Endothelial cell of umbilical vein (primary cell): ENCODE data around the gene ABAT. TPM values are rescaled to one million over a fixed set of nuclear protein-coding genes. Genes with fewer than 3 reads are reported as not detected.

Source experiments
- BruUV-seq: library from RNA; stranded (reverse); fragments of 400-500 nt; replicated peaks from 2 replicates; lab custom pipeline; 2021; lab: Mats Ljungman, UMichigan
- CTCF ChIA-PET: fragments of 300-600, 350-600 bp; sonication (Branson Sonifier 250); formaldehyde crosslinking; loops from one replicate; lab custom pipeline; 2021; ENCODE audit warnings: antibody characterized with exemption, inconsistent platforms; lab: Charles Lee
- POLR2A ChIA-PET: fragments of 300-600, 350-600 bp; sonication (Branson Sonifier 250); formaldehyde crosslinking; loops from one replicate; lab custom pipeline; 2021; ENCODE audit warnings: antibody characterized with exemption, inconsistent platforms; lab: Charles Lee
- DNase-seq: peaks from one replicate; pipeline ENCODE4 v3.0.0-alpha.2; 2011; ENCODE audit warnings: low read depth, low spot score
- FAIRE-seq: peaks from 2 replicates; lab custom pipeline; 2011; peaks lifted over from hg19 to GRCh38; lab: Jason Lieb, UNC
- H2AFZ ChIP-seq: 2 replicates; pipeline ENCODE4 v1.6.0; 2012; ENCODE audit warnings: low read depth, low read length, control low read depth, inconsistent platforms
- H3K27ac ChIP-seq: 2 replicates; pipeline ENCODE4 v1.5.1; 2011; ENCODE audit warnings: low read depth, mild to moderate bottlenecking, control low read depth, low read length, moderate library complexity; ENCODE audit not compliant: insufficient read depth
- H3K27me3 ChIP-seq, 2 experiments: 2 replicates each; pipeline versions ENCODE4 v1.6.0 to v1.6.1; 2011; ENCODE audit warnings: low read length in 2 of 2, mixed read lengths in 1 of 2; ENCODE audit not compliant: control insufficient read depth in 2 of 2, insufficient read depth in 2 of 2
- H3K36me3 ChIP-seq, 2 experiments: 2 replicates in 1 of 2; 3 replicates in 1 of 2; pipeline ENCODE4 v1.5.1; 2011; ENCODE audit warnings: low read length in 2 of 2, mild to moderate bottlenecking in 1 of 2, moderate library complexity in 1 of 2; ENCODE audit not compliant: control insufficient read depth in 2 of 2, insufficient read depth in 2 of 2; ENCODE audit errors: extremely low read depth in 1 of 2
- H3K4me1 ChIP-seq: 3 replicates; pipeline ENCODE4 v1.5.1; 2011; ENCODE audit warnings: mild to moderate bottlenecking, low read length; ENCODE audit not compliant: control insufficient read depth, insufficient read depth; ENCODE audit errors: extremely low read depth
- H3K4me2 ChIP-seq: 2 replicates; pipeline ENCODE4 v1.6.1; 2011; ENCODE audit warnings: low read length, control low read depth, mixed read lengths; ENCODE audit not compliant: insufficient read depth
- H3K4me3 ChIP-seq, 3 experiments: fragments of 200-600 bp in 1 of 3; sonication (generic), shearing (Covaris generic) in 1 of 3; replicated peaks in 1 of 3; 2 replicates each; pipeline ENCODE4 v1.5.1; 2011 to 2016; ENCODE audit warnings: control low read depth in 3 of 3, low read length in 3 of 3, mild to moderate bottlenecking in 2 of 3, inconsistent platforms in 1 of 3, low read depth in 1 of 3, moderate library complexity in 1 of 3; ENCODE audit not compliant: insufficient read depth in 1 of 3
- H3K79me2 ChIP-seq: 2 replicates; pipeline ENCODE4 v1.6.0; 2012; ENCODE audit warnings: low read length, inconsistent platforms; ENCODE audit not compliant: control insufficient read depth, insufficient read depth
- H3K9ac ChIP-seq: replicated peaks from 2 replicates; pipeline ENCODE3; 2011; ENCODE audit warnings: low read length, control low read depth; ENCODE audit not compliant: insufficient read depth; ENCODE audit errors: extremely low read depth
- H3K9me1 ChIP-seq: replicated peaks from 3 replicates; pipeline ENCODE4 v1.6.0; 2011; ENCODE audit warnings: mild to moderate bottlenecking, low read length; ENCODE audit not compliant: control insufficient read depth, insufficient read depth; ENCODE audit errors: extremely low read depth
- H3K9me3 ChIP-seq: replicated peaks from 2 replicates; pipeline ENCODE4 v1.5.1; 2012; ENCODE audit warnings: low read length, inconsistent platforms; ENCODE audit not compliant: control insufficient read depth, insufficient read depth
- H4K20me1 ChIP-seq: replicated peaks from 2 replicates; pipeline ENCODE3; 2011; ENCODE audit warnings: mild to moderate bottlenecking, low read length; ENCODE audit not compliant: control insufficient read depth, insufficient read depth; ENCODE audit errors: extremely low read depth
- GATA2 ChIP-seq: IDR thresholded peaks from 2 replicates; pipeline ENCODE4 v1.7.0; 2011; ENCODE audit warnings: low read depth, mild to moderate bottlenecking, moderate library complexity, mixed read lengths, low read length; ENCODE audit not compliant: insufficient read length, insufficient read depth
- JUN ChIP-seq: IDR thresholded peaks from 2 replicates; pipeline ENCODE4 v1.6.1; 2011; ENCODE audit warnings: borderline replicate concordance, low read depth; ENCODE audit not compliant: insufficient read length, insufficient read depth
- MAX ChIP-seq: IDR thresholded peaks from 2 replicates; pipeline ENCODE4 v1.6.1; 2011; ENCODE audit not compliant: insufficient read depth, insufficient read length
- MYC ChIP-seq: IDR thresholded peaks from one replicate; pipeline ENCODE4 v1.6.1; 2011; ENCODE audit warnings: mild to moderate bottlenecking, low read depth, low read length
- POLR2AphosphoS5 ChIP-seq: IDR thresholded peaks from 2 replicates; pipeline ENCODE4 v1.6.1; 2012; ENCODE audit warnings: low read depth, mild to moderate bottlenecking, control low read depth, low read length, moderate library complexity; ENCODE audit not compliant: insufficient read depth
- dilution Hi-C: fragments of 300-500 bp; cut with MboI; formaldehyde crosslinking; loops from one replicate; pipeline ENCODE4 v1.15.0; 2019; ENCODE audit warnings: low sequenced_read_pairs; ENCODE audit not compliant: extremely low pct_ligation_motif_present
- intact Hi-C: fragments of 100-400 bp; cut with micrococcal nuclease; formaldehyde crosslinking; loops from one replicate; pipeline ENCODE4 v1.10.0; 2022
- polyA plus RNA-seq, 4 experiments: library from polyadenylated mRNA; depleted of rRNA in 3 of 4; stranded (reverse) in 3 of 4; unstranded in 1 of 4; fragments of >200 nt; gene quantifications; 2 replicates each; pipeline versions ENCODE4 v1.2.1 to v1.2.3, GENCODE V29; 2011 to 2012; ENCODE audit warnings: missing spikeins in 1 of 4
- total RNA-seq: library from RNA; stranded (reverse); gene quantifications from 2 replicates; pipeline ENCODE4 v1.2.3, GENCODE V29; 2021

ABAT gene
- total and polyA plus RNA-seq, 2 donors (not counting 3 experiments of a cell fraction or from before 2014, with no cell fraction given): 1.3 to 1.4 TPM

DNA sequence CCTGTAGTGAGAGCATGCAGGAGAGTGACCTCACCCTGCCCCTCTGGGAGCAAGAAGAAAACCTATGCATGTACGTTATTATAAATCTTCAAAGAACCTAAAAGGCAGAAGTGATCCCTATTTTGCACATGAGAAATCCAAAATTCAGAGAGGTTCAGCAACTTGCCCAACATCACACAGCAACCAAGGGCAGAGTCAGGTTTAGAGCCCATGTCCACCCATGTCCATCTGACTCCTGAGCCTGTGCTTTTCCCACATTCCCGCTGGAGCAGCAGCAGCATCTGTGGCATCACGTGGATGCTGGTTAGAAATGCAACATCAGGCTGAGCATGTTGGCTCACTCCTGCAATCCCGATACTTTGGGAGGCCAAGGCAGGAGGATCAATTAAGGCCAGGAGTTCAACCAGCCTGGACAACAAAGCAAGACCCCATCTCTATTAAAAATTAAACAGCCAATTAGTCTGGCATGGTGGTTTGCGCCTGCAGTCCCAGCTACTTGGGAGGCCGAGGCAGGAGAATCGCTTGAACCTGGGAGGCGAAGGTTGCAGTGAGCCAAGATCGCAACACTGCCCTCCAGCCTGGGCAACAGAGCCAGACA, 26.6 kb upstream of the ABAT start:
- no peaks in the 10 kb centered on the region for H4K20me1 ChIP-seq
- TF ChIP-seq POLR2AphosphoS5: no peak
- TF ChIP-seq MAX: no peak
- TF ChIP-seq JUN: no peak
- no peak for TF ChIP-seq MYC
- TF ChIP-seq GATA2: no peak
- intact Hi-C loops: no loop called here
- H3K27ac ChIP-seq: no peak overlapping the region
- H3K27me3 ChIP-seq: no peaks in the 10 kb centered on the region
- FAIRE-seq (no peak), DNase-seq (no peak)
- POLR2A ChIA-PET: no interaction called here
- no peak overlapping the region for H3K4me2 ChIP-seq
- dilution Hi-C loops: no loop called here
- no peaks in the 10 kb centered on the region for H3K4me1 ChIP-seq
- no peaks in the 10 kb centered on the region for H3K79me2 ChIP-seq
- no peak overlapping the region for H2AFZ ChIP-seq
- H3K9me3 ChIP-seq: no peaks in the 10 kb centered on the region
- no peak overlapping the region for H3K4me3 ChIP-seq
- BruUV-seq: no TSS peak
- CTCF ChIA-PET: no interaction called here
- no peak overlapping the region for H3K9ac ChIP-seq
- peaks cover 8 to 29% of the 10 kb centered on the region in 2 experiments for H3K36me3 ChIP-seq
- no peaks in the 10 kb centered on the region for H3K9me1 ChIP-seq

DNA sequence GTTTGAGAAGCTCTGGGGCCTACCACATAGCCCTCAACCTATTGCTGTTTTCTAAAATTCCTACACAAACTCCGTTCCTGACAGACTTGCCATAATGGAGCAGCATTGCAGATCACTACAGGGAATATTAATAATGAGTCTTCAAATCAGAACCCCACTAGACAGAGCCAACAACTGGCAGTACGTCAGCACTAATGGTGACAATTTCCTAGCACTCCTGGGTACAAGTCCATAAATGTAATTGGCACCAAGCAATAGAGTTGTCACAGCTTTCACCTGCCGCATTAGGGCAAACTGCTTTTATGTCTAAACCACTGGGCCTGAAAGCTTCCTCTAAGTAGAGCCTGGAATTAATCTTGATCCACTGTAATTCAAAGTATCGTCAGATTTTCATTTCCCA, 25.5 kb upstream of the ABAT start:
- CTCF ChIA-PET: no interaction called here
- intact Hi-C loops: no loop called here
- POLR2A ChIA-PET: interaction anchor here (0.7 kb wide), 1 partner anchor 236 kb away, joined by 3 read pairs; no protein-coding TSS in a partner anchor
- dilution Hi-C loops: no loop called here
- H3K79me2 ChIP-seq: no peaks in the 10 kb centered on the region
- no peak for FAIRE-seq
- H3K9ac ChIP-seq: no peak overlapping the region
- DNase-seq: no peak
- TF ChIP-seq JUN (no peak), MAX (no peak)
- no peak overlapping the region for H3K27ac ChIP-seq
- H3K36me3 ChIP-seq: peaks cover 7 to 28% of the 10 kb centered on the region in 2 experiments
- no TSS peak for BruUV-seq
- no peak overlapping the region for H3K4me2 ChIP-seq
- H4K20me1 ChIP-seq: no peaks in the 10 kb centered on the region
- no peaks in the 10 kb centered on the region for H3K27me3 ChIP-seq
- H3K4me1 ChIP-seq: no peaks in the 10 kb centered on the region
- no peak overlapping the region for H2AFZ ChIP-seq
- H3K9me3 ChIP-seq: no peaks in the 10 kb centered on the region
- no peak overlapping the region for H3K4me3 ChIP-seq
- H3K9me1 ChIP-seq: no peaks in the 10 kb centered on the region
